ENCODE measurements around the gene CPB1. TPM values are rescaled to one million over a fixed set of nuclear protein-coding genes. Genes with fewer than 3 reads are reported as not detected.

Gene CPB1
- total and polyA plus RNA-seq, 4 donors: 0.20 to 0.75 (median 0.57) TPM; not detected in 1

- no peak for TF ChIP-seq CTCF (IDR thresholded peaks at IDR 0.05; ENCODE audit: low read depth, low read length, missing input control)
- TF ChIP-seq NR2F2 (IDR thresholded peaks at IDR 0.05): no peak
- TF ChIP-seq RAD21 (IDR thresholded peaks at IDR 0.05): no peak
- no peak for TF ChIP-seq EGR1 (IDR thresholded peaks at IDR 0.05; ENCODE audit: low read depth in 2 of 2)
- TF ChIP-seq ATF3 (IDR thresholded peaks at IDR 0.05): no peak
- TF ChIP-seq YY1 (IDR thresholded peaks at IDR 0.05): no peak
- no peak for TF ChIP-seq RXRA (IDR thresholded peaks at IDR 0.05)
- TF ChIP-seq FOXA1 (IDR thresholded peaks at IDR 0.05): no peak
- TF ChIP-seq MAX (IDR thresholded peaks at IDR 0.05): no peak
Measured at GRCh38 chr3:148792516-148792915, 35.1 kb upstream of the CPB1 start (continued).

GRCh38 chr3:148796799-148797198 lies 30.8 kb upstream of the CPB1 start:
- Histone ChIP-seq H3K36me3 (ENCODE audit: control insufficient read depth in 4 of 4, insufficient read depth in 3 of 4, low read depth in 1 of 4, low read length in 3 of 4) (no peaks in the 10 kb centered on the region), H3K9ac (ENCODE audit: low read depth in 1 of 2, low read length in 2 of 2) (no peak overlapping the region), H3K27me3 (ENCODE audit: control insufficient read depth in 4 of 4, insufficient read depth in 4 of 4, low read length in 3 of 4) (no peaks in the 10 kb centered on the region), H3K27ac (ENCODE audit: low read depth in 1 of 2, low read length in 2 of 2) (no peak overlapping the region), H3K4me3 (ENCODE audit: low read depth in 1 of 3, low read length in 3 of 3) (no peak overlapping the region), H3K4me1 (ENCODE audit: control insufficient read depth in 4 of 4, insufficient read depth in 4 of 4, low read length in 3 of 4) (no peaks in the 10 kb centered on the region), H3K9me3 (ENCODE audit: control insufficient read depth in 4 of 4, low read length in 3 of 4) (no peaks in the 10 kb centered on the region)
- TF ChIP-seq FOXA2 (IDR thresholded peaks at IDR 0.05) (no peak), YY1 (IDR thresholded peaks at IDR 0.05) (no peak), HNF4A (conservative IDR thresholded peaks at IDR 0.05) (no peak), MAX (IDR thresholded peaks at IDR 0.05) (no peak), TAF1 (conservative IDR thresholded peaks at IDR 0.05) (no peak), RXRA (IDR thresholded peaks at IDR 0.05) (no peak), JUND (IDR thresholded peaks at IDR 0.05) (no peak), CTCF (IDR thresholded peaks at IDR 0.05; ENCODE audit: low read depth, low read length, missing input control) (no peak), HNF4G (IDR thresholded peaks at IDR 0.05) (no peak), EGR1 (IDR thresholded peaks at IDR 0.05; ENCODE audit: low read depth in 2 of 2) (no peak), ATF3 (IDR thresholded peaks at IDR 0.05) (no peak), REST (IDR thresholded peaks at IDR 0.05) (no peak), RAD21 (IDR thresholded peaks at IDR 0.05) (no peak), FOXA1 (IDR thresholded peaks at IDR 0.05) (no peak), SP1 (IDR thresholded peaks at IDR 0.05) (no peak), GABPA (IDR thresholded peaks at IDR 0.05 in 1 of 2, conservative IDR thresholded peaks at IDR 0.05 in 1 of 2) (no peak), ZBTB33 (IDR thresholded peaks at IDR 0.05) (no peak), NR2F2 (IDR thresholded peaks at IDR 0.05) (no peak)
- no peak for DNase-seq (ENCODE audit: low spot score)
- 67% methylated on average over 1 of the region's 1 CpG for WGBS

Measured in liver (tissue), 9 donors.